Right lobe of liver (tissue), 4 donors: Measurements from ENCODE around the gene SLC20A1.

Experiments used
- CTCF ChIP-seq, 4 donors: fragments of 200-600 bp in 3 of 4; fragments of 450-650 bp in 1 of 4; IDR thresholded peaks; one replicate each; pipeline versions ENCODE4 v1.5.1 to v1.8.0; 2016 to 2022; ENCODE audit warnings: antibody characterized with exemption in 4 of 4, mild to moderate bottlenecking in 2 of 4
- POLR2A ChIP-seq: fragments of 450-650 bp; IDR thresholded peaks from one replicate; pipeline ENCODE4 v1.6.1; 2017; ENCODE audit warnings: antibody characterized with exemption, mild to moderate bottlenecking
- donor health status: DM: no; HTN: no; CAD: no.
- donor health status: DM: no; HTN: no; CAD: no.
- donor health status: DM: no; HTN: yes; CAD: no.

DNA sequence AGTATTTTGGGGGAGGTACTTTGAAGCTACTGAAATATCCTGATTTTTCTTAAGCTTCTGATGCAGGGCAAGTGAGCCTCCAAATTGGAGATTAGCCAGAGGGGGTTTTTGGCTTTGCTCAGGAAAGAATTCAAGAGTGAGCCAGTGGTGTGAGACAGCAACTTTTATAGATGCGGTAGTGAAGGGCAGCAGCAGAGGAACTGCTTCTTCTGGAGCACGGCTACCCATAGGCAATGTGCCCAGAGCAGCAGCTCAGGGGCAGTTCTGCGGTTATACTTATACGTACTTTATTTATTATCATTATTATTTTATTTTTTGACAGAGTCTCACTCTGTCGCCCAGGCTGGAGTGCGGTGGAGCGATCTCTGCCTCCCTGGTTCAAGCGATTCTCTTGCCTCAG lies 55.3 kb downstream of the SLC20A1 start:
- TF ChIP-seq CTCF (IDR thresholded peaks at IDR 0.05): no peak
- TF ChIP-seq POLR2A: no peak
